K562 (cell line): ENCODE data around the gene EPO. TPM values are rescaled to one million over a fixed set of nuclear protein-coding genes. Genes with fewer than 3 reads are reported as not detected.

Source experiments
- CREB3L1 ChIP-seq: fragments of 450-650 bp; IDR thresholded peaks from 2 replicates; pipeline ENCODE4 v1.6.1; 2014; ENCODE audit warnings: low read depth, mild to moderate bottlenecking, moderate library complexity, borderline replicate concordance
- CREB5 ChIP-seq: fragments of 250-450 bp; sonication (Bioruptor Pico); IDR thresholded peaks from 2 replicates; pipeline ENCODE4 v1.5.0; 2020; ENCODE audit warnings: mild to moderate bottlenecking
- ETS1 ChIP-seq: conservative IDR thresholded peaks from 2 replicates; pipeline ENCODE4 v1.6.1; 2011; ENCODE audit warnings: low read depth, mild to moderate bottlenecking, low read length; ENCODE audit not compliant: control insufficient read depth
- FOS ChIP-seq: IDR thresholded peaks from 3 replicates; pipeline ENCODE4 v1.6.1; 2011; ENCODE audit not compliant: insufficient read length; ENCODE audit errors: extremely low read depth
- HNRNPUL1 ChIP-seq: fragments of 200-400 bp; formaldehyde crosslinking; IDR thresholded peaks from 2 replicates; pipeline ENCODE4 v1.6.1; 2017; ENCODE audit warnings: low read length
- KLF1 ChIP-seq: fragments of 450-650 bp; IDR thresholded peaks from 2 replicates; pipeline ENCODE4 v1.6.1; 2016; ENCODE audit warnings: missing genetic modification characterization, missing compliant biosample characterization
- MCM5 ChIP-seq: fragments of 450-650 bp; IDR thresholded peaks from 2 replicates; pipeline ENCODE4 v1.6.1; 2016; ENCODE audit warnings: low read depth
- MEF2D ChIP-seq: conservative IDR thresholded peaks from 2 replicates; pipeline ENCODE4 v1.6.1; 2016; ENCODE audit warnings: low read depth, missing genetic modification characterization, missing compliant biosample characterization
- MIER1 ChIP-seq: fragments of 450-650 bp; IDR thresholded peaks from 2 replicates; pipeline ENCODE4 v1.6.1; 2016; ENCODE audit warnings: antibody characterized with exemption, mild to moderate bottlenecking, low read depth
- PHB2 ChIP-seq: fragments of 450-650 bp; IDR thresholded peaks from 2 replicates; pipeline ENCODE4 v1.6.1; 2017; ENCODE audit warnings: low read depth
- RBM22 ChIP-seq: fragments of 200-400 bp; formaldehyde crosslinking; IDR thresholded peaks from 2 replicates; pipeline ENCODE4 v1.6.1; 2018; ENCODE audit warnings: low read length, low read depth; ENCODE audit not compliant: poor library complexity, severe bottlenecking
- SIN3A ChIP-seq, 2 experiments: fragments of 150-350 bp in 1 of 2; IDR thresholded peaks; 2 replicates each; pipeline ENCODE4 v1.6.1; 2011 to 2016; ENCODE audit warnings: borderline replicate concordance in 2 of 2, low read depth in 2 of 2, low read length in 2 of 2, mild to moderate bottlenecking in 2 of 2, moderate library complexity in 2 of 2; ENCODE audit not compliant: control insufficient read depth in 1 of 2
- SIX5 ChIP-seq, 2 experiments: IDR thresholded peaks; 2 replicates each; pipeline ENCODE4 v1.6.1; 2011; ENCODE audit warnings: low read length in 2 of 2, borderline replicate concordance in 1 of 2, low read depth in 1 of 2, mild to moderate bottlenecking in 1 of 2, moderate library complexity in 1 of 2; ENCODE audit not compliant: insufficient read depth in 1 of 2
- ZNF143 ChIP-seq: sonication (generic); formaldehyde crosslinking; IDR thresholded peaks from 2 replicates; pipeline ENCODE4 v1.9.0; 2022; ENCODE audit warnings: mild to moderate bottlenecking, missing genetic modification reagents
- ZNF445 ChIP-seq: fragments of 250-450 bp; sonication (Bioruptor Pico); IDR thresholded peaks from 2 replicates; pipeline ENCODE4 v1.4.0; 2020; ENCODE audit warnings: low read depth, mild to moderate bottlenecking, moderate library complexity
- polyA plus RNA-seq, 8 experiments: library from polyadenylated mRNA; depleted of rRNA in 4 of 8; stranded (reverse) in 5 of 8; unstranded in 3 of 8; fragments of >200 nt; fragmentation: Nextera tagmentation in 2 of 8; fragmentation: Illumina TruSeq in 1 of 8; extraction: Ambion mirVana in 2 of 8; extraction: Trizol in 1 of 8; gene quantifications; 2 replicates each; pipeline versions ENCODE4 v1.2.1 to v1.2.3, GENCODE V29; 2011 to 2014; ENCODE audit warnings: inconsistent platforms in 1 of 8, missing spikeins in 1 of 8
- total RNA-seq, 7 experiments: library from RNA; depleted of rRNA in 6 of 7; stranded (reverse); fragments of >200 nt in 6 of 7; fragmentation: Illumina TruSeq in 2 of 7; extraction: Trizol in 2 of 7; gene quantifications; 2 replicates each; pipeline versions ENCODE4 v1.2.1 to v1.2.3, GENCODE V29; 2011 to 2021; ENCODE audit warnings: low replicate concordance in 1 of 7
- TF ChIP-seq, protein P1 (sequence below): sonication (generic); formaldehyde crosslinking; IDR thresholded peaks from 2 replicates; pipeline ENCODE4 v1.4.0; 2020; ENCODE audit warnings: mild to moderate bottlenecking, missing genetic modification reagents
- TF ChIP-seq, protein P2 (sequence below): sonication (generic); formaldehyde crosslinking; IDR thresholded peaks from 2 replicates; pipeline ENCODE4 v1.8.0; 2023; ENCODE audit warnings: mild to moderate bottlenecking, missing genetic modification reagents

Gene EPO
- total and polyA plus RNA-seq, 9 of the 15 experiments (the other 6 are each of a cell fraction or from before 2014, with no cell fraction given): 0.06 to 0.41 (median 0.07) TPM; not detected in 6

GRCh38 chr7:100694098-100694745 is 26.0 kb upstream of the EPO start, which contains the start of gene GIGYF1 (continued):
- TF ChIP-seq SIX5 (IDR thresholded peaks at IDR 0.05; ENCODE audit: borderline replicate concordance in 1 of 2, insufficient read depth in 1 of 2, low read depth in 1 of 2, low read length in 2 of 2) (no peak), ZNF445 (no peak), SIN3A (IDR thresholded peaks at IDR 0.05; ENCODE audit: borderline replicate concordance in 2 of 2, control insufficient read depth in 1 of 2, low read depth in 2 of 2, low read length in 2 of 2) (peak in 1 of 2 experiments; percentile 17; a peak in 1 of 4 replicates), RBM22 (no peak), KLF1 (no peak), PHB2 (no peak), MEF2D (no peak), ETS1 (peak; percentile 46), FOS (no peak), CREB3L1 (no peak), MCM5 (no peak), ZNF143 (CRISPR knock-in tag) (no peak), MIER1 (no peak), HNRNPUL1 (no peak), CREB5 (CRISPR knock-in tag) (no peak)
- TF ChIP-seq, protein P1, sequence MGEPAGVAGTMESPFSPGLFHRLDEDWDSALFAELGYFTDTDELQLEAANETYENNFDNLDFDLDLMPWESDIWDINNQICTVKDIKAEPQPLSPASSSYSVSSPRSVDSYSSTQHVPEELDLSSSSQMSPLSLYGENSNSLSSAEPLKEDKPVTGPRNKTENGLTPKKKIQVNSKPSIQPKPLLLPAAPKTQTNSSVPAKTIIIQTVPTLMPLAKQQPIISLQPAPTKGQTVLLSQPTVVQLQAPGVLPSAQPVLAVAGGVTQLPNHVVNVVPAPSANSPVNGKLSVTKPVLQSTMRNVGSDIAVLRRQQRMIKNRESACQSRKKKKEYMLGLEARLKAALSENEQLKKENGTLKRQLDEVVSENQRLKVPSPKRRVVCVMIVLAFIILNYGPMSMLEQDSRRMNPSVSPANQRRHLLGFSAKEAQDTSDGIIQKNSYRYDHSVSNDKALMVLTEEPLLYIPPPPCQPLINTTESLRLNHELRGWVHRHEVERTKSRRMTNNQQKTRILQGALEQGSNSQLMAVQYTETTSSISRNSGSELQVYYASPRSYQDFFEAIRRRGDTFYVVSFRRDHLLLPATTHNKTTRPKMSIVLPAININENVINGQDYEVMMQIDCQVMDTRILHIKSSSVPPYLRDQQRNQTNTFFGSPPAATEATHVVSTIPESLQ (CRISPR knock-in tag): no peak
- TF ChIP-seq, protein P2, sequence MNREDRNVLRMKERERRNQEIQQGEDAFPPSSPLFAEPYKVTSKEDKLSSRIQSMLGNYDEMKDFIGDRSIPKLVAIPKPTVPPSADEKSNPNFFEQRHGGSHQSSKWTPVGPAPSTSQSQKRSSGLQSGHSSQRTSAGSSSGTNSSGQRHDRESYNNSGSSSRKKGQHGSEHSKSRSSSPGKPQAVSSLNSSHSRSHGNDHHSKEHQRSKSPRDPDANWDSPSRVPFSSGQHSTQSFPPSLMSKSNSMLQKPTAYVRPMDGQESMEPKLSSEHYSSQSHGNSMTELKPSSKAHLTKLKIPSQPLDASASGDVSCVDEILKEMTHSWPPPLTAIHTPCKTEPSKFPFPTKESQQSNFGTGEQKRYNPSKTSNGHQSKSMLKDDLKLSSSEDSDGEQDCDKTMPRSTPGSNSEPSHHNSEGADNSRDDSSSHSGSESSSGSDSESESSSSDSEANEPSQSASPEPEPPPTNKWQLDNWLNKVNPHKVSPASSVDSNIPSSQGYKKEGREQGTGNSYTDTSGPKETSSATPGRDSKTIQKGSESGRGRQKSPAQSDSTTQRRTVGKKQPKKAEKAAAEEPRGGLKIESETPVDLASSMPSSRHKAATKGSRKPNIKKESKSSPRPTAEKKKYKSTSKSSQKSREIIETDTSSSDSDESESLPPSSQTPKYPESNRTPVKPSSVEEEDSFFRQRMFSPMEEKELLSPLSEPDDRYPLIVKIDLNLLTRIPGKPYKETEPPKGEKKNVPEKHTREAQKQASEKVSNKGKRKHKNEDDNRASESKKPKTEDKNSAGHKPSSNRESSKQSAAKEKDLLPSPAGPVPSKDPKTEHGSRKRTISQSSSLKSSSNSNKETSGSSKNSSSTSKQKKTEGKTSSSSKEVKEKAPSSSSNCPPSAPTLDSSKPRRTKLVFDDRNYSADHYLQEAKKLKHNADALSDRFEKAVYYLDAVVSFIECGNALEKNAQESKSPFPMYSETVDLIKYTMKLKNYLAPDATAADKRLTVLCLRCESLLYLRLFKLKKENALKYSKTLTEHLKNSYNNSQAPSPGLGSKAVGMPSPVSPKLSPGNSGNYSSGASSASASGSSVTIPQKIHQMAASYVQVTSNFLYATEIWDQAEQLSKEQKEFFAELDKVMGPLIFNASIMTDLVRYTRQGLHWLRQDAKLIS (CRISPR knock-in tag): no peak
